Esophagus (tissue), 2 donors: ENCODE data around the gene CCDC88C. TPM values are rescaled to one million over a fixed set of nuclear protein-coding genes. Genes with fewer than 3 reads are reported as not detected.

ENCODE experiments used
- H3K27ac ChIP-seq, 2 donors: one replicate each; pipeline ENCODE4 v1.5.1; 2013; ENCODE audit warnings: low read depth in 2 of 2, mild to moderate bottlenecking in 2 of 2, inconsistent platforms in 1 of 2, low read length in 1 of 2, moderate library complexity in 1 of 2
- H3K27me3 ChIP-seq, 2 donors: one replicate each; pipeline ENCODE4 v1.6.1; 2013; ENCODE audit warnings: low read length in 2 of 2, control low read depth in 1 of 2, mild to moderate bottlenecking in 1 of 2; ENCODE audit not compliant: insufficient read depth in 2 of 2, control insufficient read depth in 1 of 2
- H3K36me3 ChIP-seq, 2 donors: one replicate each; pipeline ENCODE4 v1.6.1; 2013; ENCODE audit warnings: low read length in 1 of 2; ENCODE audit not compliant: control insufficient read depth in 2 of 2, insufficient read depth in 2 of 2
- H3K4me1 ChIP-seq, 2 donors: one replicate each; pipeline ENCODE4 v1.6.1; 2013; ENCODE audit warnings: low read length in 1 of 2; ENCODE audit not compliant: control insufficient read depth in 2 of 2, insufficient read depth in 2 of 2
- H3K4me3 ChIP-seq, 2 donors: one replicate each; pipeline ENCODE4 v1.5.1; 2013; ENCODE audit warnings: low read length in 2 of 2, mild to moderate bottlenecking in 2 of 2, low read depth in 1 of 2, moderate library complexity in 1 of 2
- H3K9me3 ChIP-seq, 2 donors: one replicate each; pipeline ENCODE4 v1.6.1; 2013; ENCODE audit warnings: mild to moderate bottlenecking in 2 of 2, low read depth in 1 of 2, low read length in 1 of 2, moderate library complexity in 1 of 2; ENCODE audit not compliant: control insufficient read depth in 2 of 2, insufficient read depth in 1 of 2
- WGBS, 2 donors: extraction: QIAGEN DNeasy Blood & Tissue Kit; methylation state at CpG; one replicate each; pipeline ENCODE4 v1.1.7; 2013; 5-methylcytosine and 5-hydroxymethylcytosine counted together
- polyA plus RNA-seq, 2 donors: library from polyadenylated mRNA; stranded (reverse); fragments of 200-250 nt; gene quantifications; one replicate each; pipeline ENCODE4 v1.2.3, GENCODE V29; 2013
- donor health status: healthy with polysubstance abuse.
- donor health status: Bipolar disorder and iron deficiency.

CCDC88C gene
- polyA plus RNA-seq, 2 donors, result 11.0 to 18.5 TPM

DNA sequence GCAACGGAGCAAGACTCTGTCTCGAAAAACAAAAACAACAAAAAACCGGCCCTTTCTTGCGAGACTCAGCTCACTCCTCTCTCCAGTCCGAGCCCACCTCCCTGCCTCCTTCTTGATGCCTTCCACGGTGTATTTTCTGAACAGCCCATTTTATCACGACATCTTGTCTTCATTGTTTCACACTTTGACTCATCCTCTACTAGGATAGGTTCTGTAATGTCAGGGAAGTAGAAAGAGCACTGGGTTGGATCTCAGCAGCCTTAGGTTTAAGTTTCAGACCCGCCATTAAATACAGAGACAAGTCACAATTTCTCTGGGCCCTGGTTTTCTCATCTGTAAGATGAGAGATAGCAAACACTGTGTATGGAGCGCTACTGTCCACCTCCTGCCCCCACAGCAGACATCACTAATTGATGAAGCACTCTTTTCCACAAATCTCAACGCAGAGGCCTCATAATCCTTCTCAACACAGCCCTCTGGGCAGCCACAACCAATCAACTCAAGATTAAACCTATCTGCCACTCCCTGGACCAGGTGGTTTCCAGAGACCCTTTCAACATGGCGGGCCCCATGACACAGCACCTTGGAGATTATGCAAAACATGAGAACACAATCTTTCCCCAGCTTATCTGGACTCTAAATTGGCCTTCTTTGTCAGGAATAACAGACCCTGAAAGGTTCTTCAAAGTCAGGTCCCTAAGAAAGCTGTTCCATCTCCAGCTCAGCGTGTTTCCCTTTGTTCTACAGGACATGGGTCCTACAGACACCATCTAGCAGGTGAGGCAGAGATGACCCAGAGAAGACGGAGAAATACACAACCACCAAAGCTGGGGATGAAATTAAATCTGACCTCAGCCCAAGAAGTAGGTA lies 35.6 kb downstream of the CCDC88C start:
- WGBS, 2 donors, result 93% methylated on average over 13 of the region's 13 CpGs
- Histone ChIP-seq H3K27ac (no peak overlapping the region), H3K4me1 (peaks cover 0 to 17% of the 10 kb centered on the region in 2 donors), H3K27me3 (no peaks in the 10 kb centered on the region), H3K9me3 (no peaks in the 10 kb centered on the region), H3K36me3 (no peaks in the 10 kb centered on the region), H3K4me3 (no peak overlapping the region)

- 48 to 62% methylated on average over 11 of the region's 11 CpGs for WGBS, 2 donors
- no peaks in the 10 kb centered on the region for H3K36me3 ChIP-seq
- H3K4me1 ChIP-seq, result peaks cover 0 to 15% of the 10 kb centered on the region in 2 donors
- H3K27ac ChIP-seq, result no peak overlapping the region
- H3K9me3 ChIP-seq, result no peaks in the 10 kb centered on the region
- no peaks in the 10 kb centered on the region for H3K27me3 ChIP-seq
- no peak overlapping the region for H3K4me3 ChIP-seq
Observed at GRCh38 chr14:91380610-91381371, 36.8 kb downstream of the CCDC88C start.

DNA sequence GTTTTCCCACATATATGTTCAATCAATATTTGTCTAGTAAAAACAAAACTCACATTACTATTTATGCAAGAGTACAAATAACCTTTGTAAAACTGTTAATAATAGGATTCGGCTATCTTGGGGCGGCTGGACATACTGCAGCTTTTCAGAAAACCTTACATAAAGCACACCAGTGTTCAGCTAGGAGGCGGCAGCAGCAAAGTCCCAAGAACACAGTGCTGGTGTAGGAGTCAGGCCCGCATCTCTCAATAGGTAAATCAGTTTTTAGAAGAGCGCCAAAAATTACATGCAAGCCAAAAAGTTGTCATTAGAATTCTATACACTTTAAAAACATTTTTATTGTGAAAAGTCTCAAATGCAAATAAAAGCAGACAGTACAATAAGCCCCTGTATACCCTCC lies 37.5 kb downstream of the CCDC88C start:
- WGBS, 2 donors, result 79 to 87% methylated on average over 5 of the region's 5 CpGs
- Histone ChIP-seq H3K4me3 (no peak overlapping the region), H3K9me3 (no peaks in the 10 kb centered on the region), H3K36me3 (no peaks in the 10 kb centered on the region), H3K27me3 (no peaks in the 10 kb centered on the region), H3K4me1 (peaks cover 0 to 15% of the 10 kb centered on the region in 2 donors), H3K27ac (no peak overlapping the region)

DNA sequence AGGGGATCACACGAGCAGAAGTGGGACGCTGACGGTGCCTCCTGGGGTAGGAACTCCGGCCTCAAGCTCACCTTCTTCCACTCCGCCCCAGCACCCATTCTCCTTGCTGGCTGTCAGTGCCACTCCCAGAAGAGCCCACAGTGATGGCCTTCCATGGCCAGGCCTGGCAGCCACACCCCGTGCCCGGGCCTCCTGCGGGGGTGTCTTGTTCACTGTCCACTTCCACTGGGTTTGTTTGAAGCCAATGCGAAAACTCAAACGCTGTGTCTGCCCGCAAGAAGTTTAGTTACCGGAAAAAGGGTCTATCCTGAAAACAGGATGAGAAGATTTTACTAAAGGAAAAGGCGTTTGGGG lies 38.1 kb downstream of the CCDC88C start:
- no peaks in the 10 kb centered on the region for H3K36me3 ChIP-seq
- H3K4me3 ChIP-seq, result no peak overlapping the region
- peaks cover 0 to 15% of the 10 kb centered on the region in 2 donors for H3K4me1 ChIP-seq
- H3K27ac ChIP-seq, result no peak overlapping the region
- WGBS, 2 donors, result 79 to 81% methylated on average over 13 of the region's 13 CpGs
- no peaks in the 10 kb centered on the region for H3K9me3 ChIP-seq
- no peaks in the 10 kb centered on the region for H3K27me3 ChIP-seq

DNA sequence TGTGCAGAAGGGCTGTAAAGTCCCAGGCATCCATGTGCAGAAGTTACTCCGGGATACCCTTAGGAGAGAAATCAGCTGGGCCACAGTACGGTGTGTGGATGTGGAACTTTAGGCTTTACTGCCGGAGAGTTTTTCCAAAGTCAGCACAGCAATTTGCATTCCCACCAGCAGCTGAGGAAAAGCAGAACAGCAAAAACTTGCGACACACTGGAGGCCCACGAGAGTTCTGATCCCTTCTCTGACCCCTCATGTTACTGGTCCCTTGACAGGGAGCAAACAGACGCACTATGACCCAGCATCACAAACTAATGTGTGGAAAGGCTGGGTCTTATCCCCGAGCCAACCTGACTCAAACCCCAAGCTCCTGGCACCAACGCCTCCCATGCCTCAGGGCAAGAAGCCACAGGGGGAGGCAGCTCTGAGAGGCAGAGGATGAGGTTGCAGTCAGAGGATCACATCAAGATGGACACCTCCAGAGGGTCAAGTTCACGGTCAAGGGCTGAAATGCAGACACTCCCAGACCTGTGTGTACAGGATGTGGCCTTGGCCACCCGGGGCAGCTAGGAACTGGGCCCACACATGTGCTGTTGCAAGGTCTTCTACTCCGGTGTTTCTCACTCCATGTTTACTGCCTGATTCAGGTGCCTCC lies 38.6 kb downstream of the CCDC88C start:
- Histone ChIP-seq H3K27me3 (no peaks in the 10 kb centered on the region), H3K27ac (no peak overlapping the region), H3K36me3 (no peaks in the 10 kb centered on the region), H3K4me1 (peaks cover 0 to 18% of the 10 kb centered on the region in 2 donors), H3K9me3 (no peaks in the 10 kb centered on the region), H3K4me3 (no peak overlapping the region)
- 65 to 73% methylated on average over 11 of the region's 11 CpGs for WGBS, 2 donors

DNA sequence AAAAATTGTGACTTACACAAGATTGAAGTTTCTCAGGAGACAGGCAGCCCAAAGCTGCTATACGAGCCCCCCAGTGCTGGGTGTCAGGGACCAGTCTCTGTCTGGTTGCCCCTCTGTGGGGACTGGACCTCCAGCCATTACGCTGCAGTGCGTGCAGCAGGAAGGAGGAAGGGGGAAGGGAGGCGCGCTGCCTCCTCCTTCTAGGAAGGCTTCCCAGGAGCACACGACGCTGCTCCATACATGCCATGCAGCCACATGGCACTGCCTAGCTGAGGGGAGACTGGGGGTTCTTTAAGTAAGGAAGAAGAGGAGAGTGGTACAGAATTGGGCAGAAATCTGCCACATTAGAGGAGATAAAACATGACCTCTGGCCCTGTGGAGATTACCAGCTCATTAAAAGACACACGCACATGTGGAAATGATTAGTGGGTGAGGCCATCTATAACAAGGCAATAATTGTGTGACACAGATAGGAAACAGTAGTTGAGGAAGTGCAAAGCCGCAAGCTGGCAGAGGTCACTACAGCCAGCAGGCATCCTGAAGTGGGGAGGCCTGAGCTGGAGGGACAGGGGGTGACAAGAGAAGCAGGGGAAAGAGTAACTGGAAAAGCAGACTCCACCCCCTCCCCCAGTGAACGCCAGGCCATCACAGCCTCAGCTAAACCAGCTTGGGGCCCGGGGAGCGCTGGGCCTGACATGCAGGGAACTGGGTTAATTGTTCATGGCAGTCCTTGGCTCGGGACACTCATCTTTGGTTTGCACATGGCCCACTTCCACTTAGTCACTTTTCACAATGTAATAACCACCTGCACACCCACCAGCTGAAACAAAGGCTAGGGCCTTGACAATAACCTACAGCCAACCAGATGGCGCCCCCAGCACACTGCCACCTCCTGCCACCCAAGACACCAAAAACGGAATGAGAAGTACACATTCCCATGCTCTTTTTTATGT lies 39.6 kb downstream of the CCDC88C start:
- WGBS, 2 donors, result 66 to 70% methylated on average over 15 of the region's 15 CpGs
- Histone ChIP-seq H3K4me3 (no peak overlapping the region), H3K36me3 (no peaks in the 10 kb centered on the region), H3K9me3 (no peaks in the 10 kb centered on the region), H3K27ac (no peak overlapping the region), H3K4me1 (peaks cover 4 to 18% of the 10 kb centered on the region in 2 donors), H3K27me3 (no peaks in the 10 kb centered on the region)

DNA sequence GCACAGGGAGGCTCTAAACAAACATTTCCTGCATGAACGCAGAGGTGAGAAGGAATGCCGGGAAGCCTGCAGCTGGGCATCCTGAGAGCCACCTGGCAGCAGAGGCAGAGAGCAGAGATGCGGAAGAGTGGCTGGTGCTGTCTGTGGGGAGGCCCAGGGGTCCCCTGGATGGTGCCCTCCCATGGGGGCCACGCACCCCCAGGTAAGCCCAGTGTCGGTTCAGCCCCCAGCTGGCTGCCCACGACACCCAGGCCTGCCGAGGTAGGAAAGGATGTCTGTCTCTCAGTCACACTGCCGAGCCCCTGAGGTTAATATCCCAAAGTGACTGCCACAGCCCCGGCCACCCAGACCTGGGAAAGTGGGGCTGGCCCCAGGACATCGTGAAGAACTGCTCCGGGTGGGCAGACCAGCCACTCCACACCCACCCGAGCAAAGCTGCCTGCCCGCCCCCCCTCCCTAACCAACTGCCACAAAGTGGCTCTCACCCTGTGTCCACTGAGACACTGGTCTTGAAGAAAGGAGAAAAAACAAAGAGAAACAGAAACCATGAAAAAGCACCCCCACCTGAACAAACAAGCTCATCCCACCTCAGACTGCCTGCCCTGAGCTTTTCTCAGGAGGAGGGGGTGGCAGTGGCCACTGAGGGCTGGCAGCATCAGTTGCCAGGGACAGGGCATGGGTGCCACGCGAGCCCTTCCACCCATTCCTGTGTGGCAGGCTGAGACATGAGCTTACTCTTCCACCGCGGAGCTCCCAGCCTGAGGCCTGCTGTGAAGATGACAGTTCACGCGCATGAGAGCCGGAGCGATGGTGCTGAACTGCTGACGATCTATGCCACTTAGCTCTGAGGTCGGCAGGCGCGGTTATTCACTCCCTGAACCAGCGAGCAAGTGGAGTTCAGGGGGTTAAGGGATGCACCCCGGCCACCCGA lies 40.8 kb downstream of the CCDC88C start:
- 56 to 71% methylated on average over 28 of the region's 28 CpGs for WGBS, 2 donors
- Histone ChIP-seq H3K36me3 (no peaks in the 10 kb centered on the region), H3K27me3 (no peaks in the 10 kb centered on the region), H3K27ac (no peak overlapping the region), H3K9me3 (no peaks in the 10 kb centered on the region), H3K4me1 (peaks cover 4 to 25% of the 10 kb centered on the region in 2 donors), H3K4me3 (no peak overlapping the region)

DNA sequence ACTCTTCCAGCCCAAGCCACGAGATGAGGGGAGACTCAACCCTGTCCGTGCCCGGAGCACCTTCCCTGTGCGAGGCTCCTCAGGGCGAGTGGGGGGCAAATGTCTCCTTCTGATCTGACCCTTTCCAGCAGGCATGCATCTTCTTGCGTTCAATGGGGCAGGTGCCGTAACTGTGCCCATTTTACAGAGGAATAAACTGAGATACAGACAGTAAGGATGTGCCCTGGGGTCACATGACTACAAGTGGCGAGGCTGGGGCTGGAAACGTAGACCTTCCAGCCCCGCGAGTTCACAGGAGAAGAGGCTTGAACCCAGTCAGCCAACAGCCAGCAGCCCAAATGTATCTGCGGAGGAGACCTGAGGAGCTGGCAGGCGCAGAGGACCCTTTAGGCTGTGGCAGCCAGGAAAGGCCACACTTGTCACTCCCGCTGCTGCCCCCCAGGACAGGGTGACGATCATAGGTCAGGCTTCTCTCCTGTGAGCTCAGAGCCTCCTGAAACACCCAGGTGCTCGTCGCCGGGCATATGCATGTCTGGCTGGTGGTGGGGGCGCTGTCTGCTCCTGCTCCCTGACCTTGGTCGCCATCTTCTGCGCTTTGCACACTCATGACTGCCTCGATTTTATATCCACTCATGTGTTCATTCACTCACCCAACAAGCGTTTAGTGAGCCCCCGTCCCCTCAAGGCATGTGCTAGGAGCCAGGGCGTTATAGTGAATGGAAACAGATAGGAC lies 41.7 kb downstream of the CCDC88C start:
- H3K36me3 ChIP-seq, result no peaks in the 10 kb centered on the region
- 89% methylated on average over 25 of the region's 25 CpGs for WGBS, 2 donors
- H3K9me3 ChIP-seq, result no peaks in the 10 kb centered on the region
- no peaks in the 10 kb centered on the region for H3K27me3 ChIP-seq
- no peak overlapping the region for H3K4me3 ChIP-seq
- peaks cover 4 to 34% of the 10 kb centered on the region in 2 donors for H3K4me1 ChIP-seq
- no peak overlapping the region for H3K27ac ChIP-seq
